Measurements from ENCODE around the gene ADM2. TPM values are rescaled to one million over a fixed set of nuclear protein-coding genes. Genes with fewer than 3 reads are reported as not detected.

ADM2 gene
- total and polyA plus RNA-seq, 2 of the 13 experiments (the other 11 are each of a cell fraction or from before 2014, with no cell fraction given): 1.2 to 3.0 TPM

GRCh38 chr22:50526108-50526833 lies 44.9 kb downstream of the ADM2 start (continued):
- TF ChIP-seq SMC3 (IDR thresholded peaks at IDR 0.05; ENCODE audit: low read length) (no peak), ETS1 (CRISPR knock-in tag; IDR thresholded peaks at IDR 0.05) (no peak), DR1 (CRISPR knock-in tag; IDR thresholded peaks at IDR 0.05) (no peak), MIXL1 (CRISPR knock-in tag; IDR thresholded peaks at IDR 0.05) (no peak), HIVEP1 (CRISPR knock-in tag; IDR thresholded peaks at IDR 0.05) (no peak), MAFG (CRISPR knock-in tag; IDR thresholded peaks at IDR 0.05) (no peak), MLLT10 (CRISPR knock-in tag; IDR thresholded peaks at IDR 0.05) (no peak), FOXK1 (CRISPR knock-in tag; IDR thresholded peaks at IDR 0.05; ENCODE audit: borderline replicate concordance, low read depth) (no peak), ZNF331 (CRISPR knock-in tag; IDR thresholded peaks at IDR 0.05) (peak; percentile 53), HNRNPL (IDR thresholded peaks at IDR 0.05; ENCODE audit: low read depth, low read length) (no peak), RARG (CRISPR knock-in tag; IDR thresholded peaks at IDR 0.05; ENCODE audit: low read depth) (peak; percentile 88; the same call in 1 of the 2 replicates), HCFC1 (IDR thresholded peaks at IDR 0.05; ENCODE audit: low read depth, low read length) (no peak), PCBP1 (IDR thresholded peaks at IDR 0.05; ENCODE audit: borderline replicate concordance, low read depth, low read length) (no peak; the same call in 1 of the 2 replicates), ZNF749 (CRISPR knock-in tag; IDR thresholded peaks at IDR 0.05; ENCODE audit: borderline replicate concordance) (no peak), NKX3-1 (CRISPR knock-in tag; IDR thresholded peaks at IDR 0.05) (no peak), ZNF260 (CRISPR knock-in tag; IDR thresholded peaks at IDR 0.05; ENCODE audit: borderline replicate concordance, low read depth) (no peak), ZNF264 (CRISPR knock-in tag; IDR thresholded peaks at IDR 0.05) (0 out of 2 replicates have a peak, but pooled peaks have one; percentile 35), ZNF180 (CRISPR knock-in tag; IDR thresholded peaks at IDR 0.05; ENCODE audit: borderline replicate concordance, low read depth) (no peak)
- TF ChIP-seq, protein P1, sequence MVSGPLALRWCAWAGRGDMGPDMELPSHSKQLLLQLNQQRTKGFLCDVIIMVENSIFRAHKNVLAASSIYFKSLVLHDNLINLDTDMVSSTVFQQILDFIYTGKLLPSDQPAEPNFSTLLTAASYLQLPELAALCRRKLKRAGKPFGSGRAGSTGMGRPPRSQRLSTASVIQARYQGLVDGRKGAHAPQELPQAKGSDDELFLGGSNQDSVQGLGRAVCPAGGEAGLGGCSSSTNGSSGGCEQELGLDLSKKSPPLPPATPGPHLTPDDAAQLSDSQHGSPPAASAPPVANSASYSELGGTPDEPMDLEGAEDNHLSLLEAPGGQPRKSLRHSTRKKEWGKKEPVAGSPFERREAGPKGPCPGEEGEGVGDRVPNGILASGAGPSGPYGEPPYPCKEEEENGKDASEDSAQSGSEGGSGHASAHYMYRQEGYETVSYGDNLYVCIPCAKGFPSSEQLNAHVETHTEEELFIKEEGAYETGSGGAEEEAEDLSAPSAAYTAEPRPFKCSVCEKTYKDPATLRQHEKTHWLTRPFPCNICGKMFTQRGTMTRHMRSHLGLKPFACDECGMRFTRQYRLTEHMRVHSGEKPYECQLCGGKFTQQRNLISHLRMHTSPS (CRISPR knock-in tag; IDR thresholded peaks at IDR 0.05; ENCODE audit: low read depth): no peak; the same call in 1 of the 2 replicates
- TF ChIP-seq, protein P2, sequence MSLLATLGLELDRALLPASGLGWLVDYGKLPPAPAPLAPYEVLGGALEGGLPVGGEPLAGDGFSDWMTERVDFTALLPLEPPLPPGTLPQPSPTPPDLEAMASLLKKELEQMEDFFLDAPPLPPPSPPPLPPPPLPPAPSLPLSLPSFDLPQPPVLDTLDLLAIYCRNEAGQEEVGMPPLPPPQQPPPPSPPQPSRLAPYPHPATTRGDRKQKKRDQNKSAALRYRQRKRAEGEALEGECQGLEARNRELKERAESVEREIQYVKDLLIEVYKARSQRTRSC (CRISPR knock-in tag; IDR thresholded peaks at IDR 0.05; ENCODE audit: low read depth): no peak; the same call in 1 of the 2 replicates
- TF ChIP-seq, protein P3, sequence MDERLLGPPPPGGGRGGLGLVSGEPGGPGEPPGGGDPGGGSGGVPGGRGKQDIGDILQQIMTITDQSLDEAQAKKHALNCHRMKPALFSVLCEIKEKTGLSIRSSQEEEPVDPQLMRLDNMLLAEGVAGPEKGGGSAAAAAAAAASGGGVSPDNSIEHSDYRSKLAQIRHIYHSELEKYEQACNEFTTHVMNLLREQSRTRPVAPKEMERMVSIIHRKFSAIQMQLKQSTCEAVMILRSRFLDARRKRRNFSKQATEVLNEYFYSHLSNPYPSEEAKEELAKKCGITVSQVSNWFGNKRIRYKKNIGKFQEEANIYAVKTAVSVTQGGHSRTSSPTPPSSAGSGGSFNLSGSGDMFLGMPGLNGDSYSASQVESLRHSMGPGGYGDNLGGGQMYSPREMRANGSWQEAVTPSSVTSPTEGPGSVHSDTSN (CRISPR knock-in tag; IDR thresholded peaks at IDR 0.05): no peak

Data from HepG2 (cell line).